Activated naive CD8-positive, alpha-beta T cell treated with anti-CD3 and anti-CD28 coated beads, Interleukin-2, amount 10 ng/mL, durations not matched to agents 7 days and 5 days (primary cell): ENCODE data around the gene PTPRG. TPM values are rescaled to one million over a fixed set of nuclear protein-coding genes. Genes with fewer than 3 reads are reported as not detected.

Experiments used
- ATAC-seq: fragments of 150-1000 bp; cut with Tn5 transposase; one replicate; pipeline ENCODE4 v1.10.0; 2021; ENCODE audit warnings: low read depth, moderate library complexity
- POLR2A ChIA-PET: fragments of 350-600 bp; sonication (Branson Sonifier 250); formaldehyde crosslinking; loops from one replicate; lab custom pipeline; 2021; ENCODE audit warnings: antibody characterized with exemption; lab: Charles Lee
- DNase-seq: peaks from one replicate; pipeline ENCODE4 v3.0.0; 2021
- H3K27ac Mint-ChIP-seq: one replicate; pipeline ENCODE4 v1.8.0; 2022; ENCODE audit warnings: mild to moderate bottlenecking, mixed read lengths
- H3K27me3 Mint-ChIP-seq: one replicate; pipeline ENCODE4 v1.8.0; 2022; ENCODE audit warnings: mild to moderate bottlenecking, moderate library complexity, mixed read lengths
- H3K36me3 Mint-ChIP-seq: one replicate; pipeline ENCODE4 v1.8.0; 2021; ENCODE audit warnings: mild to moderate bottlenecking, mixed read lengths
- H3K4me1 Mint-ChIP-seq: one replicate; pipeline ENCODE4 v1.8.0; 2021; ENCODE audit warnings: mixed read lengths
- H3K4me3 Mint-ChIP-seq: one replicate; pipeline ENCODE4 v1.8.0; 2022; ENCODE audit warnings: mild to moderate bottlenecking, moderate library complexity, mixed read lengths
- H3K9me3 Mint-ChIP-seq: one replicate; pipeline ENCODE4 v1.8.0; 2021; ENCODE audit warnings: mixed read lengths
- total RNA-seq, 2 experiments: library from RNA; stranded (reverse); gene quantifications; one replicate each; pipeline ENCODE4 v1.2.3, GENCODE V29; 2021

PTPRG gene
- total RNA-seq, 2 experiments from 2014 or later, result not detected

- no peak for DNase-seq
- POLR2A ChIA-PET, result no interaction called here
Observed at GRCh38 chr3:62057339-62058047, 496.1 kb downstream of the PTPRG start.

GRCh38 chr3:62065985-62066693 is 504.8 kb downstream of the PTPRG start:
- Mint-ChIP-seq H3K4me1 (no peaks in the 10 kb centered on the region), H3K27ac (no peak overlapping the region), H3K27me3 (no peaks in the 10 kb centered on the region), H3K9me3 (no peaks in the 10 kb centered on the region), H3K36me3 (no peaks in the 10 kb centered on the region), H3K4me3 (no peak overlapping the region)
- ATAC-seq (no peak), DNase-seq (no peak)
- POLR2A ChIA-PET, result no interaction called here

More at GRCh38 chr3:62057339-62058047, 496.1 kb downstream of the PTPRG start:
- Mint-ChIP-seq H3K27ac (no peak overlapping the region), H3K4me3 (no peak overlapping the region), H3K36me3 (no peaks in the 10 kb centered on the region), H3K4me1 (no peaks in the 10 kb centered on the region), H3K27me3 (no peaks in the 10 kb centered on the region), H3K9me3 (no peaks in the 10 kb centered on the region)
- ATAC-seq, result no peak

- Mint-ChIP-seq H3K36me3 (no peaks in the 10 kb centered on the region), H3K9me3 (no peaks in the 10 kb centered on the region), H3K4me3 (no peak overlapping the region), H3K4me1 (no peaks in the 10 kb centered on the region), H3K27me3 (no peaks in the 10 kb centered on the region), H3K27ac (no peak overlapping the region)
- POLR2A ChIA-PET, result no interaction called here
- no peak for DNase-seq
- no peak for ATAC-seq
Observed at GRCh38 chr3:62068337-62068736, 507.0 kb downstream of the PTPRG start.

DNA sequence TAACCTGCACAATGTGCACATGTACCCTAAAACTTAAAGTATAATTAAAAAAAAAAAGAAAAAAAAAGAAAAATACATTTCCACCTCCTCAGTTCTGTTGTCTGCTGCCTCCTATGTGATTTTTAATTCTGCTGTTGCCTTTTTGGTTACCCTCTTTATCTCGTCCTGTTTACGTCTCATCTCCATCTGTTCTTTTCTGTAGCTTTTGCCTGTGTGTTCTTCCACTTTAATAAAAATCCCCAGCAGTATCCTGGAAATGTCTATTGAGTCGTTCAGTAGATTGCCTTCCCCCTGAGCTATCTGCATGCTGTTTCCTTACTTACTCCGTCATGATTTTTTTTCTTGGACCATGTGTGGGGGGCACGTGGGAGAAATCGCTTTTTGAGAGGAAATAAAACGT is 509.5 kb downstream of the PTPRG start:
- ATAC-seq (no peak), DNase-seq (no peak)
- Mint-ChIP-seq H3K36me3 (no peaks in the 10 kb centered on the region), H3K4me3 (no peak overlapping the region), H3K9me3 (no peaks in the 10 kb centered on the region), H3K27ac (no peak overlapping the region), H3K4me1 (no peaks in the 10 kb centered on the region), H3K27me3 (no peaks in the 10 kb centered on the region)
- POLR2A ChIA-PET, result no interaction called here

DNA sequence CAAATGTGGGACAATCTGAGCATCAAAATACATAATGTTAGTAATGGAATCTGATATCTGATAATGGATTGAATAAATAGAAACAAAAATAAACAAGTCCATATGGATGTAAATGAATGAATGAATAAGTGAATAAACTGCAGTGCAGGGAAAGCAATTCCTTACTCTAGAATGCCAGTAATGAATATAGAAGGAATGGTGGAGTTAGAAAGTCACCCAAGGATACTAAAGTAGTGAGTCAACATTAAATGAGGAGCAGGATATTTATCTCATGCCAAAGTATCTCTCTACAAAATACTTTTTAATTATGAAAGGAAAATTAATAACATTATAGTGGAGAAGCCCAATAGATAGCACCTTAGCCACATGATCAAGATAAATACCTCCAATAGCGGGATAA is 511.7 kb downstream of the PTPRG start:
- no peak overlapping the region for H3K27ac Mint-ChIP-seq
- H3K36me3 Mint-ChIP-seq, result no peaks in the 10 kb centered on the region
- H3K27me3 Mint-ChIP-seq, result no peaks in the 10 kb centered on the region
- no peak overlapping the region for H3K4me3 Mint-ChIP-seq
- DNase-seq (no peak), ATAC-seq (no peak)
- POLR2A ChIA-PET, result no interaction called here
- no peaks in the 10 kb centered on the region for H3K9me3 Mint-ChIP-seq
- no peaks in the 10 kb centered on the region for H3K4me1 Mint-ChIP-seq

DNA sequence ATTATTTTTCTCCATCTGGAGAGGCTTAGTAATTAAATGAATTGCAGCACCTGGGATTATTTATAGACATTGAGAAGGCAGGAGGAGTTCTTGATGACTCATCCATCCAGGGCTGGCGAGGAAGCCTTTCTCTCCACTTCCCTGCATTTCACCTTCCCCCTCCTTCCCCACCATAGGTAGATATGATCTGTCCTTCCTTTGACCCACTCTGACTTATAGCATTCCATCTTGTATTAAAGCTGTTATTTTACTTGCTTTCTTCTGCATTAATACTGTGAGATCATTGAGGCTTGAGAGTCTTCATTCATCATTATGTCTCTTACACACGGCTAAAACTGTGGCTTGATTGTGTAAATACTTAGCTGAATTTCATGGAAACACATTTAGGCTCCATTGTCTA is 523.2 kb downstream of the PTPRG start:
- DNase-seq (no peak), ATAC-seq (no peak)
- no peak overlapping the region for H3K27ac Mint-ChIP-seq
- H3K4me1 Mint-ChIP-seq, result no peaks in the 10 kb centered on the region
- H3K36me3 Mint-ChIP-seq, result no peaks in the 10 kb centered on the region
- no peak overlapping the region for H3K4me3 Mint-ChIP-seq
- POLR2A ChIA-PET, result no interaction called here
- no peaks in the 10 kb centered on the region for H3K27me3 Mint-ChIP-seq
- H3K9me3 Mint-ChIP-seq, result no peaks in the 10 kb centered on the region

- Mint-ChIP-seq H3K27me3 (no peaks in the 10 kb centered on the region), H3K27ac (no peak overlapping the region), H3K4me3 (no peak overlapping the region), H3K9me3 (no peaks in the 10 kb centered on the region), H3K36me3 (no peaks in the 10 kb centered on the region), H3K4me1 (no peaks in the 10 kb centered on the region)
- DNase-seq, result no peak
- POLR2A ChIA-PET, result no interaction called here
- no peak for ATAC-seq
Observed at GRCh38 chr3:62088472-62089104, 527.2 kb downstream of the PTPRG start.

DNA sequence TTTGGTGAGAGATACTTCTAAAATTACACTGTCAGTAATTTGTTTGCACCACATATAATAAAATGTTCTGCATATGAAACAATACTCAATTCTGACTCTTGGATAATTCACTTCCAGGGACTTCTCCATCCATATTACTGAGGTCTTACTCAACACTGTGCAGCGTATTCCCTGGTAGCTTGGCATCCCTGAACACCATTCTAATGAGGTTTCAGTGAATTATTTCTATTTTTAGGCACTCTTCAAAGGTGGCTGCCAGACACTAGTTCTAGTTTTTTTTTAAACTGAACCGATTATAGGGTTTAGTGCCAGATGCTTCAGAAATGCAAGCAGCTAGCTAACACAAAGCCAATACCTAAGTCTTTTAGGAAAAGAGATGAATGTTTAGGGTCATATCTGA is 528.7 kb downstream of the PTPRG start:
- no peaks in the 10 kb centered on the region for H3K27me3 Mint-ChIP-seq
- H3K36me3 Mint-ChIP-seq, result no peaks in the 10 kb centered on the region
- H3K27ac Mint-ChIP-seq, result no peak overlapping the region
- no peak for ATAC-seq
- no peak overlapping the region for H3K4me3 Mint-ChIP-seq
- H3K4me1 Mint-ChIP-seq, result no peaks in the 10 kb centered on the region
- POLR2A ChIA-PET, result no interaction called here
- no peaks in the 10 kb centered on the region for H3K9me3 Mint-ChIP-seq
- no peak for DNase-seq

- ATAC-seq, result no peak
- no peak overlapping the region for H3K27ac Mint-ChIP-seq
- no peaks in the 10 kb centered on the region for H3K36me3 Mint-ChIP-seq
- no peak overlapping the region for H3K4me3 Mint-ChIP-seq
- H3K27me3 Mint-ChIP-seq, result no peaks in the 10 kb centered on the region
- POLR2A ChIA-PET, result no interaction called here
- H3K9me3 Mint-ChIP-seq, result no peaks in the 10 kb centered on the region
- H3K4me1 Mint-ChIP-seq, result no peaks in the 10 kb centered on the region
- DNase-seq, result no peak
Observed at GRCh38 chr3:62090519-62090918, 529.1 kb downstream of the PTPRG start.

DNA sequence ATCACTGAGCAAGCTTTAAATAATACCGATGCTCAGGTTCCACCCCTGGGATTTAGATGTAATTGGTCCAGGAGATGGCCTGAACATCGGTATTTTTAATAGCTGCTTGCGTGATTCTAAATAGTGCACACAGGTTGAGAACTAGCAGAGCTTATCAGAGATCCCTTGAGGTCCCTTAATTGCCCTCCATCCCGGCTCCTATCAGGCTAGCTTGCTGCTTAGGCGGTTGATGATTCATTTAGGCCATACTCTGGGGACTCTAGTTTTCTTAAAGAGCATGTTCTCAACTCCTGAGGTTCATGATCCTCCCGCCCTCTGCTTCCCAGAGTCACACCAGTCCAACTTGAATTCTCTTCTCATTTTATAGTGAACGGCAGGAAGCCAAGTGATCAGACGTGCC is 531.7 kb downstream of the PTPRG start:
- Mint-ChIP-seq H3K4me1 (no peaks in the 10 kb centered on the region), H3K27ac (no peak overlapping the region)
- POLR2A ChIA-PET, result no interaction called here

GRCh38 chr3:62094461-62094860 is 533.1 kb downstream of the PTPRG start:
- no peaks in the 10 kb centered on the region for H3K4me1 Mint-ChIP-seq
- no peak overlapping the region for H3K27ac Mint-ChIP-seq
- no peaks in the 10 kb centered on the region for H3K36me3 Mint-ChIP-seq
- no peaks in the 10 kb centered on the region for H3K9me3 Mint-ChIP-seq
- ATAC-seq (no peak), DNase-seq (no peak)
- POLR2A ChIA-PET, result no interaction called here
- no peaks in the 10 kb centered on the region for H3K27me3 Mint-ChIP-seq
- no peak overlapping the region for H3K4me3 Mint-ChIP-seq

More for the DNA sequence above, 531.7 kb downstream of the PTPRG start:
- no peak for ATAC-seq
- H3K27me3 Mint-ChIP-seq, result no peaks in the 10 kb centered on the region
- DNase-seq, result no peak
- H3K36me3 Mint-ChIP-seq, result no peaks in the 10 kb centered on the region
- H3K9me3 Mint-ChIP-seq, result no peaks in the 10 kb centered on the region
- no peak overlapping the region for H3K4me3 Mint-ChIP-seq

- Mint-ChIP-seq H3K4me3 (no peak overlapping the region), H3K4me1 (no peaks in the 10 kb centered on the region), H3K27me3 (no peaks in the 10 kb centered on the region), H3K9me3 (no peaks in the 10 kb centered on the region), H3K27ac (no peak overlapping the region), H3K36me3 (no peaks in the 10 kb centered on the region)
- no peak for DNase-seq
- ATAC-seq, result no peak
- POLR2A ChIA-PET, result no interaction called here
Observed at GRCh38 chr3:62095080-62095479, 533.7 kb downstream of the PTPRG start.

DNA sequence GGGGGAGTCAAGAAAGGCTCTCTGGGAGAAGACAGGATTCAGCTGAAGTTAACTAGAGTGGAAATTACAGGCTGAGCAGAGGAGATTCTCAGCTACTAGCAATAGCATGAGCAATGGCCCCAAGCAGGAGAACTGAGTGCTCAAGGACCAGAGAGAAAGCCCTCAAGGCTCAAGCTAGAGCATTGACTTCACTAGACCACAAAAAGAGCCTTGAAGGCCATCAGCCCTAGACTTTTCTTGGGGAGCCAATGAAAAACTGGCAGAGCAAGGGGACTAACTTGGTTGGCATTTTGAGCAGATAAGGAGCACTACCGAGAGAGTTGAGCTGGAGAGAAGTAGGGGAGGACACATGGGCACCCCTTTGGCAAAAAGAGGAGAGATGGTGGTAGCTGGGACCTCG is 534.4 kb downstream of the PTPRG start:
- DNase-seq, result no peak
- H3K36me3 Mint-ChIP-seq, result no peaks in the 10 kb centered on the region
- peaks cover 2% of the 10 kb centered on the region for H3K27me3 Mint-ChIP-seq

DNA sequence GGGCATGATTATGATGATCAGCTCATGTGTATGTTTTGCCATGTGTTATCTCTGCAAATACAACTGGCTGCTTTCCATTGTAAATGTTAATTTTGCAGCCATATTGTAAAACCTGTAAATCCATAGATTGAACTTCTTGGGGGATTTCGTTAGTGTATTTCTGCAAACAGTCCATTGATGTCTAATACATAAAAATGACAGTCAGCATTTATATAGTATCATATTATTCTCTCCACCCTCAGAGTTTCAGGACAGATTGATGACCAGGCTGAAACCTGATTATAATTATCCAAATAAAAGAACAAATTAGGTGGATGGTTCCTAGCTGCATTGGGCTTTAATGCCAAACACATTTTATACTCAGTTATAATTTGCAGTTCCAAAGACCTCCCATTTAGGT is 535.1 kb downstream of the PTPRG start:
- H3K4me1 Mint-ChIP-seq, result no peaks in the 10 kb centered on the region
- H3K27me3 Mint-ChIP-seq, result peaks cover 2% of the 10 kb centered on the region
- H3K27ac Mint-ChIP-seq, result no peak overlapping the region
- no peaks in the 10 kb centered on the region for H3K36me3 Mint-ChIP-seq
- no peaks in the 10 kb centered on the region for H3K9me3 Mint-ChIP-seq
- POLR2A ChIA-PET, result no interaction called here
- no peak overlapping the region for H3K4me3 Mint-ChIP-seq
- ATAC-seq (no peak), DNase-seq (no peak)

More for the DNA sequence above, 534.4 kb downstream of the PTPRG start:
- POLR2A ChIA-PET, result no interaction called here
- Mint-ChIP-seq H3K9me3 (no peaks in the 10 kb centered on the region), H3K4me3 (no peak overlapping the region), H3K27ac (no peak overlapping the region), H3K4me1 (no peaks in the 10 kb centered on the region)
- no peak for ATAC-seq
